Peyer's patch (tissue), 4 donors: ENCODE data around the gene NELFCD.

ENCODE experiments used
- CTCF ChIP-seq, 6 experiments: fragments of 450-650 bp in 4 of 6; fragments of 200-600 bp in 2 of 6; sonication (generic) in 1 of 6; IDR thresholded peaks; one replicate each; pipeline ENCODE4 v1.5.1; 2017 to 2019; ENCODE audit warnings: antibody characterized with exemption in 6 of 6, mild to moderate bottlenecking in 3 of 6, moderate library complexity in 1 of 6
- POLR2A ChIP-seq, 2 donors: fragments of 450-650 bp; IDR thresholded peaks; one replicate each; pipeline ENCODE4 v1.5.1; 2017; ENCODE audit warnings: antibody characterized with exemption in 2 of 2, mild to moderate bottlenecking in 2 of 2, moderate library complexity in 2 of 2

- TF ChIP-seq POLR2A (IDR thresholded peaks at IDR 0.05): no peak
- no peak for TF ChIP-seq CTCF (IDR thresholded peaks at IDR 0.05)
Measured at GRCh38 chr20:58981628-58982364, 740 bp downstream of the NELFCD start.
